ENCODE data around the gene PRRX2.

PRRX2 gene

GRCh38 chr9:129656795-129657390 is 8.6 kb upstream of the PRRX2 start (continued):
- TF ChIP-seq ZNF843 (tag by site-specific recombination; IDR thresholded peaks at IDR 0.05): no peak
- no peak for TF ChIP-seq ZBTB21 (tag by site-specific recombination; IDR thresholded peaks at IDR 0.05)
- no peak for TF ChIP-seq GFI1B (tag by site-specific recombination; IDR thresholded peaks at IDR 0.05)
- no peak for TF ChIP-seq ZNF174 (tag by site-specific recombination; IDR thresholded peaks at IDR 0.05)
- TF ChIP-seq, protein P1, sequence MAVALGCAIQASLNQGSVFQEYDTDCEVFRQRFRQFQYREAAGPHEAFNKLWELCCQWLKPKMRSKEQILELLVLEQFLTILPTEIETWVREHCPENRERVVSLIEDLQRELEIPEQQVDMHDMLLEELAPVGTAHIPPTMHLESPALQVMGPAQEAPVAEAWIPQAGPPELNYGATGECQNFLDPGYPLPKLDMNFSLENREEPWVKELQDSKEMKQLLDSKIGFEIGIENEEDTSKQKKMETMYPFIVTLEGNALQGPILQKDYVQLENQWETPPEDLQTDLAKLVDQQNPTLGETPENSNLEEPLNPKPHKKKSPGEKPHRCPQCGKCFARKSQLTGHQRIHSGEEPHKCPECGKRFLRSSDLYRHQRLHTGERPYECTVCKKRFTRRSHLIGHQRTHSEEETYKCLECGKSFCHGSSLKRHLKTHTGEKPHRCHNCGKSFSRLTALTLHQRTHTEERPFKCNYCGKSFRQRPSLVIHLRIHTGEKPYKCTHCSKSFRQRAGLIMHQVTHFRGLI (tag by site-specific recombination; IDR thresholded peaks at IDR 0.05): no peak
- no peak for TF ChIP-seq REPIN1 (tag by site-specific recombination; IDR thresholded peaks at IDR 0.05; ENCODE audit: low read depth)
- no peak for TF ChIP-seq SCRT2 (tag by site-specific recombination; IDR thresholded peaks at IDR 0.05)
- TF ChIP-seq ZBTB17 (tag by site-specific recombination; IDR thresholded peaks at IDR 0.05): 0 out of 2 replicates have a peak, but pooled peaks have one; percentile 27
- TF ChIP-seq ZNF600 (tag by site-specific recombination; IDR thresholded peaks at IDR 0.05): peak; percentile 77
- peak; percentile 85 for TF ChIP-seq GLIS1 (tag by site-specific recombination; IDR thresholded peaks at IDR 0.05)
- no peak for TF ChIP-seq SALL2 (tag by site-specific recombination; IDR thresholded peaks at IDR 0.05; ENCODE audit: borderline replicate concordance)
- no peak for TF ChIP-seq ZNF473 (tag by site-specific recombination; IDR thresholded peaks at IDR 0.05)
- TF ChIP-seq ZNF521 (tag by site-specific recombination; IDR thresholded peaks at IDR 0.05): no peak
- TF ChIP-seq, protein P2, sequence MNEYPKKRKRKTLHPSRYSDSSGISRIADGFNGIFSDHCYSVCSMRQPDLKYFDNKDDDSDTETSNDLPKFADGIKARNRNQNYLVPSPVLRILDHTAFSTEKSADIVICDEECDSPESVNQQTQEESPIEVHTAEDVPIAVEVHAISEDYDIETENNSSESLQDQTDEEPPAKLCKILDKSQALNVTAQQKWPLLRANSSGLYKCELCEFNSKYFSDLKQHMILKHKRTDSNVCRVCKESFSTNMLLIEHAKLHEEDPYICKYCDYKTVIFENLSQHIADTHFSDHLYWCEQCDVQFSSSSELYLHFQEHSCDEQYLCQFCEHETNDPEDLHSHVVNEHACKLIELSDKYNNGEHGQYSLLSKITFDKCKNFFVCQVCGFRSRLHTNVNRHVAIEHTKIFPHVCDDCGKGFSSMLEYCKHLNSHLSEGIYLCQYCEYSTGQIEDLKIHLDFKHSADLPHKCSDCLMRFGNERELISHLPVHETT (tag by site-specific recombination; IDR thresholded peaks at IDR 0.05): peak; percentile 44; the same call in 1 of the 2 replicates
- TF ChIP-seq ZNF785 (tag by site-specific recombination; IDR thresholded peaks at IDR 0.05): no peak
- no peak for TF ChIP-seq ZNF768 (tag by site-specific recombination; IDR thresholded peaks at IDR 0.05)
- no peak for TF ChIP-seq YY1 (tag by site-specific recombination; IDR thresholded peaks at IDR 0.05)
- TF ChIP-seq, protein P3, sequence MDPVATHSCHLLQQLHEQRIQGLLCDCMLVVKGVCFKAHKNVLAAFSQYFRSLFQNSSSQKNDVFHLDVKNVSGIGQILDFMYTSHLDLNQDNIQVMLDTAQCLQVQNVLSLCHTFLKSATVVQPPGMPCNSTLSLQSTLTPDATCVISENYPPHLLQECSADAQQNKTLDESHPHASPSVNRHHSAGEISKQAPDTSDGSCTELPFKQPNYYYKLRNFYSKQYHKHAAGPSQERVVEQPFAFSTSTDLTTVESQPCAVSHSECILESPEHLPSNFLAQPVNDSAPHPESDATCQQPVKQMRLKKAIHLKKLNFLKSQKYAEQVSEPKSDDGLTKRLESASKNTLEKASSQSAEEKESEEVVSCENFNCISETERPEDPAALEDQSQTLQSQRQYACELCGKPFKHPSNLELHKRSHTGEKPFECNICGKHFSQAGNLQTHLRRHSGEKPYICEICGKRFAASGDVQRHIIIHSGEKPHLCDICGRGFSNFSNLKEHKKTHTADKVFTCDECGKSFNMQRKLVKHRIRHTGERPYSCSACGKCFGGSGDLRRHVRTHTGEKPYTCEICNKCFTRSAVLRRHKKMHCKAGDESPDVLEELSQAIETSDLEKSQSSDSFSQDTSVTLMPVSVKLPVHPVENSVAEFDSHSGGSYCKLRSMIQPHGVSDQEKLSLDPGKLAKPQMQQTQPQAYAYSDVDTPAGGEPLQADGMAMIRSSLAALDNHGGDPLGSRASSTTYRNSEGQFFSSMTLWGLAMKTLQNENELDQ (tag by site-specific recombination; IDR thresholded peaks at IDR 0.05; ENCODE audit: low read depth): no peak
- TF ChIP-seq, protein P4, sequence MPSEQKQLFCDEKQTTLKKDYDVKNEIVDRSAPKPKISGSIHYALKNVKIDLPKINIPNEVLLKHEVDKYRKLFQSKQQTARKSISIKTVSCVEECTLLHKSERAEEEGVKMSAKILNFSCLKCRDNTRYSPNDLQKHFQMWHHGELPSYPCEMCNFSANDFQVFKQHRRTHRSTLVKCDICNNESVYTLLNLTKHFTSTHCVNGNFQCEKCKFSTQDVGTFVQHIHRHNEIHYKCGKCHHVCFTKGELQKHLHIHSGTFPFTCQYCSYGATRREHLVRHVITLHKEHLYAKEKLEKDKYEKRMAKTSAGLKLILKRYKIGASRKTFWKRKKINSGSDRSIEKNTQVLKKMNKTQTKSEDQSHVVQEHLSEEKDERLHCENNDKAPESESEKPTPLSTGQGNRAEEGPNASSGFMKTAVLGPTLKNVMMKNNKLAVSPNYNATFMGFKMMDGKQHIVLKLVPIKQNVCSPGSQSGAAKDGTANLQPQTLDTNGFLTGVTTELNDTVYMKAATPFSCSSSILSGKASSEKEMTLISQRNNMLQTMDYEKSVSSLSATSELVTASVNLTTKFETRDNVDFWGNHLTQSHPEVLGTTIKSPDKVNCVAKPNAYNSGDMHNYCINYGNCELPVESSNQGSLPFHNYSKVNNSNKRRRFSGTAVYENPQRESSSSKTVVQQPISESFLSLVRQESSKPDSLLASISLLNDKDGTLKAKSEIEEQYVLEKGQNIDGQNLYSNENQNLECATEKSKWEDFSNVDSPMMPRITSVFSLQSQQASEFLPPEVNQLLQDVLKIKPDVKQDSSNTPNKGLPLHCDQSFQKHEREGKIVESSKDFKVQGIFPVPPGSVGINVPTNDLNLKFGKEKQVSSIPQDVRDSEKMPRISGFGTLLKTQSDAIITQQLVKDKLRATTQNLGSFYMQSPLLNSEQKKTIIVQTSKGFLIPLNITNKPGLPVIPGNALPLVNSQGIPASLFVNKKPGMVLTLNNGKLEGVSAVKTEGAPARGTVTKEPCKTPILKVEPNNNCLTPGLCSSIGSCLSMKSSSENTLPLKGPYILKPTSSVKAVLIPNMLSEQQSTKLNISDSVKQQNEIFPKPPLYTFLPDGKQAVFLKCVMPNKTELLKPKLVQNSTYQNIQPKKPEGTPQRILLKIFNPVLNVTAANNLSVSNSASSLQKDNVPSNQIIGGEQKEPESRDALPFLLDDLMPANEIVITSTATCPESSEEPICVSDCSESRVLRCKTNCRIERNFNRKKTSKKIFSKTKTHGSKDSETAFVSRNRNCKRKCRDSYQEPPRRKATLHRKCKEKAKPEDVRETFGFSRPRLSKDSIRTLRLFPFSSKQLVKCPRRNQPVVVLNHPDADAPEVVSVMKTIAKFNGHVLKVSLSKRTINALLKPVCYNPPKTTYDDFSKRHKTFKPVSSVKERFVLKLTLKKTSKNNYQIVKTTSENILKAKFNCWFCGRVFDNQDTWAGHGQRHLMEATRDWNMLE (tag by site-specific recombination; conservative IDR thresholded peaks at IDR 0.05; ENCODE audit: low read depth): no peak
- no peak for TF ChIP-seq ZNF610 (tag by site-specific recombination; IDR thresholded peaks at IDR 0.05; ENCODE audit: borderline replicate concordance)
- TF ChIP-seq, protein P5, sequence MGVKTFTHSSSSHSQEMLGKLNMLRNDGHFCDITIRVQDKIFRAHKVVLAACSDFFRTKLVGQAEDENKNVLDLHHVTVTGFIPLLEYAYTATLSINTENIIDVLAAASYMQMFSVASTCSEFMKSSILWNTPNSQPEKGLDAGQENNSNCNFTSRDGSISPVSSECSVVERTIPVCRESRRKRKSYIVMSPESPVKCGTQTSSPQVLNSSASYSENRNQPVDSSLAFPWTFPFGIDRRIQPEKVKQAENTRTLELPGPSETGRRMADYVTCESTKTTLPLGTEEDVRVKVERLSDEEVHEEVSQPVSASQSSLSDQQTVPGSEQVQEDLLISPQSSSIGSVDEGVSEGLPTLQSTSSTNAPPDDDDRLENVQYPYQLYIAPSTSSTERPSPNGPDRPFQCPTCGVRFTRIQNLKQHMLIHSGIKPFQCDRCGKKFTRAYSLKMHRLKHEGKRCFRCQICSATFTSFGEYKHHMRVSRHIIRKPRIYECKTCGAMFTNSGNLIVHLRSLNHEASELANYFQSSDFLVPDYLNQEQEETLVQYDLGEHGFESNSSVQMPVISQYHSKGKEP (tag by site-specific recombination; IDR thresholded peaks at IDR 0.05): no peak
- TF ChIP-seq, protein P6, sequence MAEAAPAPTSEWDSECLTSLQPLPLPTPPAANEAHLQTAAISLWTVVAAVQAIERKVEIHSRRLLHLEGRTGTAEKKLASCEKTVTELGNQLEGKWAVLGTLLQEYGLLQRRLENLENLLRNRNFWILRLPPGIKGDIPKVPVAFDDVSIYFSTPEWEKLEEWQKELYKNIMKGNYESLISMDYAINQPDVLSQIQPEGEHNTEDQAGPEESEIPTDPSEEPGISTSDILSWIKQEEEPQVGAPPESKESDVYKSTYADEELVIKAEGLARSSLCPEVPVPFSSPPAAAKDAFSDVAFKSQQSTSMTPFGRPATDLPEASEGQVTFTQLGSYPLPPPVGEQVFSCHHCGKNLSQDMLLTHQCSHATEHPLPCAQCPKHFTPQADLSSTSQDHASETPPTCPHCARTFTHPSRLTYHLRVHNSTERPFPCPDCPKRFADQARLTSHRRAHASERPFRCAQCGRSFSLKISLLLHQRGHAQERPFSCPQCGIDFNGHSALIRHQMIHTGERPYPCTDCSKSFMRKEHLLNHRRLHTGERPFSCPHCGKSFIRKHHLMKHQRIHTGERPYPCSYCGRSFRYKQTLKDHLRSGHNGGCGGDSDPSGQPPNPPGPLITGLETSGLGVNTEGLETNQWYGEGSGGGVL (tag by site-specific recombination; IDR thresholded peaks at IDR 0.05): no peak
- no peak for TF ChIP-seq ZNF677 (tag by site-specific recombination; IDR thresholded peaks at IDR 0.05)
- TF ChIP-seq ZNF112 (tag by site-specific recombination; IDR thresholded peaks at IDR 0.05): no peak
- no peak for TF ChIP-seq ZNF433 (tag by site-specific recombination; IDR thresholded peaks at IDR 0.05; ENCODE audit: low read depth)
- no peak for TF ChIP-seq ZBTB48 (tag by site-specific recombination; IDR thresholded peaks at IDR 0.05)
- peak; percentile 30; the same call in 1 of the 2 replicates for TF ChIP-seq OSR2 (tag by site-specific recombination; IDR thresholded peaks at IDR 0.05)

Measured in HEK293 (cell line).